IPS-18c (cell line): ENCODE measurements around the gene BUB1.

Experiments
- H3K4me3 ChIP-seq: 2 replicates; pipeline ENCODE4 v1.7.0; 2013; ENCODE audit warnings: low read depth, mild to moderate bottlenecking, low read length, moderate library complexity; ENCODE audit not compliant: insufficient read depth
- H3K9me3 ChIP-seq: one replicate; pipeline ENCODE4 v1.6.1; 2013; ENCODE audit warnings: mild to moderate bottlenecking, low read length, moderate library complexity; ENCODE audit not compliant: control insufficient read depth, insufficient read depth

Gene BUB1

DNA sequence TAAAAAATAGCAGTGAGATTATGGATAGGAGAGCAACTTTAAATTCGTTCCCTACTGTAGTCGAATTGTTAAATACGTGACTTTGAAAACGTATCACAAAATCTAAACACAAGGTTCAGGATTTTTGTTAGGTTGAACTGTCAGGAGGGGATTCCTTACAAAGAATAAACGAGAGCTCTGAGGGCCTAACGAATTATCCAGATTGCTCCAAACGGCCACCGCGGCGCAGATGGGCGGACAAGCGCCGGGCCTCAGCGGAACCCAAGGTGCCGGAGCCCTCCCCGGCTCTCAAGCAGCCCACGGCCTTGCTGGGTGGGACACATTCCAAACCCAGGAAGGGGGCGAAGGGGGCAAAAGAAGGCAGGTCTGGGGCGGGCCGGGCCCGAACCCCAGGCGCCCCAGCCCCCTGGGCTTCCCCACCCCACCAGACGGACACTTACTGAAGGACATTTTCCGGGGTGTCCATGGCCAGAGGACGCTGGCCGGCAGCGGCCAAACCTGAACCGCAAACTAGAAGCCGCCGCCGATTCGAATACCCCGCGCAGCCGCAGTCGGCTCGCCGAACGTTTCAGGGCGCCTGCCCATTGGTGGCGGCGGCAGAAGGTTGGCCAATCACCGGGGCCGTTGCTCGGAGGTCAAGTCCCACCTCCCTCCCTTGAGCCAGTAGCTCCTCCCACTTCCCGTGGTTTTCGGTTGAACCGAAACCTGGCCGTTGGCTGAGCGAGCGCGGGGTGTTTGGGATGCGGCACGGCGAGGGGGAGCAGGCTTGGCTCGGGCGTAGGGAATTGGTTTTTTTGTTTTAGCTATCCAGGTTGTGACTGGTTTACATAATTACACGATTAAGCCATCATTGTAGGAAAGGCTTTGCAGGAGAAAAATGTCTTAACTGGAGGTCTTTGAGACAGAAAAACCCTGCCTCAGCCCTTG is at the start of gene BUB1:
Gene BUB1, minus strand, starts transcription at position 534 of the 927 bp plus-strand sequence. Its CDS starts 68 bp downstream, at position 466.
- Histone ChIP-seq H3K9me3 (no peaks in the 10 kb centered on the region), H3K4me3 (peak within 1 kb of the TSS; percentile 78)

DNA sequence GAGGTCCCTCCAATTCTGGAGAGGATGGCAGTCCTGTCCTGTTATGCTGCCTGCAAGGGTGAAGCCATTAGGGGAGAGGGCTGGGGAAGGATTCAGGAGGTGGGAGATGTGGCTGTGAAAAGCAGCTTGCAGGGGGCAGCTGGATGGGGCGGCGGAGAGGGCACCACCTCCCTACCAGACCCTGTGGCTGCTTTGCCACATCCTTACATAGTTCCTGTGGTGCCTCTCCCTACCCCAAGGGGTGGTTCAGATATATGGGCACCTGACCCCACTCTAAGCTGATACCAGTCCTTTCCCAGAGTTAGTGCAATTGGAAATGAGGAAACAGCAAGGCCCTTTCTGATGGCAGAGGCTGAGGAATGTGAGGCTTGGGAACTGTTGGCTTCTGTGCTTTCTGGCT is 48.4 kb upstream of the BUB1 start:
- Histone ChIP-seq H3K4me3 (no peak overlapping the region), H3K9me3 (no peaks in the 10 kb centered on the region)

DNA sequence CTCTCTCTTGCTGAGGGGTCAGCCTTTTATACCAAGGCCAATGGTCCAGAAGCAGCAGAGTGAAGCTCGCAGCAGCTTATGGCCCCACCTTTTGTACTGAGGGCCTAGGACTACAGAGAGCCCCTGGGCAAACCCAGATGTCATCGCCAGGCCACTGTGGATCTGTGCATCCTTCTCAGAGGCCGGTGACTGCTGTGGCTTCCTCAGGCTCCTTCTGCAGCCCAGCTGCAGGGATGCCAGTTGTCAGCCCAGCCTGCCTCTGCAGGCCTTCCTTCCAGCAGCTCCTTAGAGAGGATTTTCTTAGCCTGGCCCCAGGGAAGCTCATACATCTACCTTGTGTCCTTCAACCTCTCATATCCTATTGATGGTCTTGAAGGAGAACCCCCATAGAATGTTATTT is 48.0 kb upstream of the BUB1 start:
- H3K9me3 ChIP-seq, result no peaks in the 10 kb centered on the region
- no peak overlapping the region for H3K4me3 ChIP-seq

DNA sequence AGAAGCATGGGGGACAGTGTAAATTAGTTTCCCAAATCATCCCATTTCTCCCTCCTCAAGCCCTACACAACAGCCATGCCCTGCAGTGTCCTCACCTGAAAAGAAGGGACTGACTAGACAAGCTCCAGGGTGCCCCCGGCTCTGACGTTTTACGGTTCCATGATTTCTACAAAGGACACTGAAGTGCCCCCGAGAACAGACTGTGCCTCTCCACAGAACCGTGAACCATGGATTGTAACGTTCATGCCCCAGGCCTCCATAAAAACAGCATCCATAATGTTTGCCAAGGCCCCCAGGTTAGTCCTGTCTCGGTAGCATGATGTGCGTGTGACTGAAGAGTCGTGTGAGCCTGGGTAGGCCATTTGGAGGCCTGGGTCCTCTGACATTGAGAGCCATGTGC is 47.5 kb upstream of the BUB1 start:
- H3K4me3 ChIP-seq, result no peak overlapping the region

DNA sequence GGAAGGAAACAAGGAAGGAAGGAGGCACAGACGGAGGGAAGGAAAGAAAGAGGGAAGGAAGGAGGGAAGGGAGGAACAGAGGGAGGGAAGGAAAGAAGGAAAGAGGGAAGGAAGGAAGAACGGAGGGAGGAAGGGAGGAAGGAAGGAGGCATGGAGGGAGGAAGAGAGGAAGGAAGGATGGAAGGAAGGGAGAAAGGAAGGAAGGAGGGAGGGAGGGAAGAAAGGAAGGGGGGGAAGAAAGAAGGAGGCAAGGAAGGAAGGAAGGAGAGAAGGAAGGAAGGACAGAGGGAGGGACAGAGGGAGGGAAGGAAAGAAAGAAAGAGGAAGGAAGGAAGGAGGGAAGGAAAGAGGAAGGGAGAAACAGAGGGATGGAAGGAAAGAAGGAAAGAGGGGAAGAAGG is 47.0 kb upstream of the BUB1 start:
- H3K9me3 ChIP-seq, result no peaks in the 10 kb centered on the region
- H3K4me3 ChIP-seq, result no peak overlapping the region

More for the DNA sequence above, 47.5 kb upstream of the BUB1 start:
- no peaks in the 10 kb centered on the region for H3K9me3 ChIP-seq

DNA sequence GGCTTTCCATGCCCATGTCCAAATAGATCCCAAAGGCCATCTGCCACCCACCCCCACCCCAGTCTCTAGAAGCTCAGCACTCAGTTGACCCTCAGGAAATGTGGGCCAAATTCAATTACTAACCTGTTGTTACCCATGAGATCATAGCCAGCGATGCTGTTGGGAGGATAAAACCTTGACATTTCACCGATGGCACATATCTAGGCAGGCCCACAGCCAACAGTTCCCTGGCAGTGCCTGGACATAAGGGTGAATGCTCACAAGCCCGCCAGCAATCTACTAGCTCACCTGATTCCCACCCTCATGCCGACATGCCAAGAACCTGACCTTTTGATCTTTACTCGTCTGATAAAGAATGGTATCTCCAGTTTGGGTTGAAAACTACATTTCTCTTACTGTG is 42.7 kb upstream of the BUB1 start:
- Histone ChIP-seq H3K4me3 (no peak overlapping the region), H3K9me3 (no peaks in the 10 kb centered on the region)

DNA sequence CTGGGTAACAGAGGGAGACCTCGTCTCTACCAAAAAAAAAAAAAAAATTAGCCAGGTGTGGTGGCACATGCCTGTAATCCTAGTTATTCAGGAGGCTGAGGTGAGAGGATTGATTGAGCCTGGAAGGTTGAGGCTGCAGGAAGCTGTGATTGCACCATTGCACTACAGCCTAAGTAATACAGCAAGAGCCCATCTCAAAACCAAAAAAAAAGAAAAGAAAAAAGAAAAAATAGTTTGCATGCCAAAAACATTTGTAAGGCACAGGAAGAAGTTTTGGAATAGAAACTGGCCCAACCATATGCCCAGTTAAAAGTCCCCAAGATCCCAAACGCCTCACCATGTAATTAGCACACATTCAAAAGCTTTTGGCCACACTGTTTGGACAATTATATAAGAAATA is 41.1 kb upstream of the BUB1 start:
- Histone ChIP-seq H3K4me3 (no peak overlapping the region), H3K9me3 (no peaks in the 10 kb centered on the region)

DNA sequence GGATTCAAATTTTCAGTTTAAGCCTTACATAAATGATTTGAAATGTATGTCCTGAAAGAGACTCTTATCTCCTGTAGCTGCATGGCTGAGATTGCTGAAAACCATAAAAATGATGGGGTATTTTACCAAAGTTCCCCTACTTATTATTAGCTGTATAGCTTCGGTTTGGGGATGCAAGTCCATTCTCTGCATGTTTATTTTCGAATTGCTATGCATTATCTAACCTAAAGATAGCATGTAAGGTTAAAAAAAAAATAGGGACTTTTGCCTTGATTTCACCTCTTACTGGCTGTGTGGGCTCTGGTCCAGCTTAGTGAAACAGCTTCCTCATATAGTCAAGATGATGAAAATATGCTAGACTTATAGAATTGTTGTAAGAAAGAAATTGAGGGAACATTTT is 40.5 kb upstream of the BUB1 start:
- no peaks in the 10 kb centered on the region for H3K9me3 ChIP-seq
- H3K4me3 ChIP-seq, result no peak overlapping the region

DNA sequence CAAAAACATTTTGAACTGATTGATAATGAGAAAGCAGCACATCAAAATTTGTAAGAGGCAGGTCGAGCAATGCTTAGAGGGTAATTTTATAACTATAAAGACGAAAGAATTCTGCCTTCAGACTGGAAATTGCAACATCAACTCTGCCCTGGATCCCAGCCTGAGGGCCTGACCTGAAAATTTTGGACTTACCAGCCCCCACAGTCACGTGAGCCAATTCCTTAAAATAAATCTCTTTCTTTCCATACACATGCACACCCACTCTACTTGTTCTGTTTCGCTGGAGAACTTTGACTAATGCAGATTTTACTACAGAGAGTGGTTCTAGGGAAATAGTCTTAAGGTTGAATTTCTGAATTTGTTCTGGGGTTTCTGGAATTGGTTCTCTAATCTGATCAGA is 39.9 kb upstream of the BUB1 start:
- H3K4me3 ChIP-seq, result no peak overlapping the region

DNA sequence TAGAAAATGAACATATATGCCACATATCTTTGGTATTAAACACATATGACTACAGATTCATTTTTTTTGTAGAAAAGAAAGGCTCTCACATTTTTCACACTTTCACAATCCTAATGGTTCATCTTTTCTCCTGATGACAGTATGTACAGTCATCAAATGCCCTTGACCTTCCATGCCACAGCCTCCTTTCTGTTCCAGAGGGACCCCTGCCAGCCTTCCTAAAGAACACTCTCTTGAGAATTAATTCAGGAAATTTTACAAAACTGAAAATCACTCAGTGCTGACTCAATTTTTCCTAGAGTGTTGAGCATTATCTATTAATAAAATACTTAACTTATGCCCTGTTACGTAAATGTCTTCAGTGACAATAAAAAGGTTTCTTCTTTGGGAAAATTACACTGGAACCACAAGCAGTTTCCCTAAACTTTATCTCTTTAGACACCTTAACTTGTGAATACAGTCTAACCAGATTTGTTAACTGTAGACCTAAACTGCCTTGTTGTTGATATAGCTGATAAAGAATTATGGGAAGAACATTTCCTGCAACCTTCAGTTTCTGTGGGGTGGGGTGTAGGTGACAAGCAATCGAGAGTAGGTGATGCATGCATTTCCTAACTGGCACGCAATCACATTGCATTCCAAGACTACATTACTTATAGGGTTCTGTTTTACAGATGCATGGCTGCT is 39.2 kb upstream of the BUB1 start:
- Histone ChIP-seq H3K4me3 (no peak overlapping the region), H3K9me3 (no peaks in the 10 kb centered on the region)

More for the DNA sequence above, 39.9 kb upstream of the BUB1 start:
- no peaks in the 10 kb centered on the region for H3K9me3 ChIP-seq

DNA sequence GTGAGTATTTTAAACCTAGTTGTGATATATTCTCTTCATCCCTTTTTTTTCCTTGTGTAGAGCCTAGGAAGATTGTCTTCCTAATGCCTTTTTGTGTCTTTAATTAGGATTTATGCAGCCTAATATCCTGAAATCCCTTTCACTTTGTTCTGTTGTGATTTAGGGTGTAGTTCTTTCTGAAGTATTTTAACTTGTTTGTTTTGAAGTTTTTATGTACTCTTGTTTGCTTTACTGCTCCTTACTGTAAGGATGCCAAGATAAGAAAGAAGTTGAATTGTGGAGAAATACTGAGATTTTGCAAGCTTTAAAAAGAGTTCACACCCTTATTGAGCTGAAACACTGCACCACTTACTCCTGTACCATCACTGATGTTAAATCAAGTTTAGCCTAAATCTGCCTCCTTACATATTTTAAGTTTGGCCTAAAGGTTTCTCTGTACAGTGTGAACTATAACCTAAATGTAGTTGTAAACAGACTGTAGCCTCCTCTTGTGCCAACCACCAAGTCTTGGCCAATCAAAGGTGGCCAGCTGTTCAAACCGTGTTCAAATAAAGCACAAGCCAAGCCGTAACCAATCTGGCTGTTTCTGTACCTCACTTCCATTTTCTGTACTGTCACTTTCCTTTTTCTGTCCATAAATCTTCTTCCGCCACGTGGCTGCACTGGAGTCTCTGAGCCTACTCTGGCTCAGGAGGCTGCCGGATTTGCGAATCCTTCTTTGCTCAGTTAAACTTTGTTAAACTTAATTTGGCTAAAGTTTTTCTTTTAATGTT is 36.8 kb upstream of the BUB1 start:
- Histone ChIP-seq H3K9me3 (no peaks in the 10 kb centered on the region), H3K4me3 (no peak overlapping the region)

DNA sequence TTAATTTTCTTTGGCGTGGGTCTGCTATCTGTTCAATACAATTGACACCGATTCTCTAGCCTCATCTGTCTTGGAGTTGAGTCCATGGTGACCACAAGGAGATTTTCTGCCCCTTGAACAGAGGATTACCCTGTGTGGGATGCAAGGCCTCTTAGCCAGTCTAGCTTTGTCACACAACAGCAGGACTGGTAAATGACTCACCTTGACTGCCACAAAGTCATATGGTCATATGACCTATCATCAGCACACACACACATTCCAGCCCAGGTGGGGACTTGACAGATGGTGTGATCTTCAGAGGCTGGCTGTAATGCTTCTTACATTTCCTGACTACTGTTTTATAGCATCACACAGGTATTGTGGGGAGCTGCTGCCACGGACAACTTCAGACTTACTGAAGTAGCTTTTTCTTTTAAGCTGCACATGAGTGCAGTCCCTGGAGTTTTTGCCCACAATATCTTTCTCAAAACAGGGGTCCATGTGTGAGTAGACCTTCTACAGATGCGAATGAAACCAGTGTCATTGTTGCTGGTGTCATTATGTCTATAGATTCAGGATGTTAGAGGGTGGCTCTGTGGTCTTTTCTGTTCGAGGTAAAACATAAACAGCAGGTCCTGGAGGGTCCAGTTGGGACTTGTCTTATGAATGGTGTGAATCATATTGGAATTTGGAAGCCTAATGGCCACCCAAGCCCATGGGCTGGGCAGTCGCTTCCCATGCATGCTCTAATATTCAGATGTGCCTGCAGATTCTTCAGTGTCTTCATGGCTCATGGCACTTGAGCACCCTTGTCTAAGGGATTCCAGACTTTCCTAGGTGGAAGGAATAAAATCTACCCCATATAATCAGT is 35.9 kb upstream of the BUB1 start:
- Histone ChIP-seq H3K4me3 (no peak overlapping the region), H3K9me3 (no peaks in the 10 kb centered on the region)

DNA sequence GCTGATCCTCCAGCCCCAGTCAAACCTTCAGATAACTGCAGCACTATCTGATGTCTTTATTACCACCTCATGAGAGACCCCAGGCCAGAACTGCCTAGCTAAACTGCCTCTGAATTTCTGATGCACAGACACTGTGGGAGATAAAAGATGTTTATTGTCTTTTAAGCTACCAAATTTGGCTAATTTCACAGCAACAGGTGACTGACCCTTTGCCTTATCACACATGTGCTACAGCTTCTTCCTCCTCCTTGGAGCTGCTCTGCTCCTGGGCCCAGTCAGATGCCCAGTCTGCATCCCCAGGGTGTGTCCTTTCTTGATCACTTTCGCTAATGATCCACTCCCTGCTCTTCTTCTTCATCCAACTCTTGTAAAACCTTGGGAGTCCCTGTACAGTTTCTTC is 34.9 kb upstream of the BUB1 start:
- Histone ChIP-seq H3K9me3 (no peaks in the 10 kb centered on the region), H3K4me3 (no peak overlapping the region)

DNA sequence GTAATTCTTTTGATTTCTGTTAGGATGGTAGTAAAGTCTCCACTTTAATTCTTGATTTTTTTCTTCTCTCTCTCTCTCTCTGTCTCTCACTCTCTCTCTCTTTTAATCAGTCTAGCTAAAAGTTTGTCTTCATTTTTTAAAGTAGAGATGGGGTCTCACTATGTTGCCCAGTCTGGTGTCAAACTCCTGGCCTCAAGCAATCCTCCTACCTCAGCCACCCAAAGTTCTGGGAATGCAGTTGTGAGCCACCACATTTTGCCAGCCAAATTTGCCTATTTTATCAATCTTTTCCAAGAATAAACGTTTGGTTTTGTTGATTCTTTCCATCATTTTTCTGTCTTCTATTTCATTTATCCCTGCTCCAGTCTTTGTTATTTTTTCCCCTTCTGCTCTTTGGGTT is 30.6 kb upstream of the BUB1 start:
- no peak overlapping the region for H3K4me3 ChIP-seq
- H3K9me3 ChIP-seq, result no peaks in the 10 kb centered on the region

DNA sequence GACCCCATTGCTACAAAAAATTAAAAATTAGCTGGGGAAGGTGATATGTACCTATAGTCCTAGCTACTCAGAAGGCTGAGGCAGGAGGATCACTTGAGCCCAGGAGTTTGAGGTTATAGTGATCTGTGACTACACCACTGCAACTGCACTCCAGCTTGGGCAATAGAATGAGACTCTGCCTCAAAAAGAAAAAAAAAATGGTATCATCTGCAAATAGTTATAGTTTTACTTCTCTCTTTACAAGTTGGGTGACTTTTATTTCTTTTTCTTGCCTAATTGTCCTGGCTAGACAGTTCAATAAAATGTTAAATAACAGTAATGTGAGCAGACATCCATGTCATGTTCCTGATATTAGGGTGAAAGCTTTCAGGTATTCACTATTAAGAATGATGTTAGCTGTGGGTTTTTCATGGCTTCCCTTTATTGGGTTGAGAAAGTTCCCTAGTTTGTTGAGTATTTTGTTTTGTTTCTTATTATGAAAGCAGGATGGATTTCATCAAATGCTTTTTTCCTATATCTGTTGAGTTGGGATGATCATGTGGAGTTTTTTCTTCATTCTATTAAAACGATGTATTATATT is 29.6 kb upstream of the BUB1 start:
- no peak overlapping the region for H3K4me3 ChIP-seq

DNA sequence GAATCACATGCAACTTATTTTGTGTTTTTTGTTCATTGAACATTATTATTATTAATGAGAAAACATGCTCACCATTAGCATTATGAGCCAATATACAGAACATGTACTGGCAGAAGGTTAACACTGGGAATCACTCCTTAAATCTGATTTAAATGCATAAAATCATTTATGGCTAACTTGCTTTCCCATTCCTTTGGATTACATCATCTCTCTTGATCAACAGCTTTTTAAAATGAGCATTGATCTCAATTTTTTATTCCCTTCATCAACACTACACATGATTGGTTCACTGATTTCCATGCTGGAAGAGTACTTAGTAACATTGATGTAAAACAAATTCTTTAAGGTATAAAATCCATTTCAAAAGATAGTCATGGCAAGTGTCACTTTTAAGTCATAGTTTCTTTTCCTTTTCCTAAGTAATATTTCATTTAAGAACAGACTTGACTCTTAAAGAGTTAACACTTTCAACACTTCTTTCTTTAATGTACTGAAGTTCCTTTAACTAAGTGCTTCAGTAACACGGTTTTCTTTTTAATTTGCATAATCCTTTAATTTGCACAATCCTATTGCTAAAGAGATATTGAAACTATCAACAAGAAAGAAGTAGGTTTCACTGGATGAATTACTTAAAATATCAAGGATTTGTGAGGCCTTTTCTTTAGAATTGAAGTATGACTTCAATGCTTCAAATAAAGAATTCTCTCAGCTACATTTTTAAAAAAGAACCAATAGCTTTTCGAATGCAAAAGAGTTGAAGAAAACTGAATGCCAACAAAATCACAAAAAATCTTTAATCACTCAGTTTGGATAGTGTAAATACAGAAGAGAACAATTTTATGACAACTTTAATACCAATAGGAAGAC is 24.9 kb upstream of the BUB1 start:
- H3K4me3 ChIP-seq, result no peak overlapping the region
- no peaks in the 10 kb centered on the region for H3K9me3 ChIP-seq

More for the DNA sequence above, 29.6 kb upstream of the BUB1 start:
- H3K9me3 ChIP-seq, result no peaks in the 10 kb centered on the region
